ENCODE data around the gene MIEF1.

The MIEF1 gene

DNA sequence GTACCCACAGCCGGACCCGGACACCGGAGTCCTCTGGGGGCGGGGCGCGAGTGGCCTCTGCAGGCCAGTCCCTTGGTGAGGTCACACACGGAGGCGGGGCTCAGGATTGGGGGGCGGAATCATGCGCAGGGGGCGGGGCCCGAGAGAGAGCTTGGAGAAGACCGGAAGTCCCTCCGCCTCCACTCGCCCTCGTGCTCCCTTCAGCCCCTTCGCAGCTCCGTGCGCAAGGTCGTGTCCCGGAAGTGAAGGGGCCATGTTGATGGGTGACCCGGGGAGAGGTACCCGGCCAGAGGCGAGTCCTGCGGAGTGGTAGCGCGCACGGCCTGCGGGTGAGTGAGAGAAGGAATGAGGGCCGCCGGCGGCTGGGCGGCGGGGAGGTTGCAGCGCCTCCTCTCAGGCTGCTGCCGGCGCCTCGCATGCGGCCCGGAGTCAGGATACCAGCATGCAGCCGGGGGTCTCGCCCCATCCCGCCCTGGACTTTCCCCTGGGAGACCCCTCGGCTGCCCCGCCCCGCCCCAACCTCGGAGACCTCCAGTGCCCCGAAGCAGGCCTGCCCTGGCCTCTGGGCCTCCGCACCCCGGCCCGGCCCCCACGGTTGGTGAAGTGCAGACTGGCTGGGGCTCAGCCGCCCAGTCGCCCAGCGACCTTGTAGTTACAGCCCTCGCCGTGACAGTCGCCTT is at the start of gene MIEF1:
Gene MIEF1 (plus strand): TSS at position 182 of the 680 bp plus-strand sequence. CDS start 9,005 bp downstream, outside the sequence.
- peak; percentile 98 to 99 for ATAC-seq

DNA sequence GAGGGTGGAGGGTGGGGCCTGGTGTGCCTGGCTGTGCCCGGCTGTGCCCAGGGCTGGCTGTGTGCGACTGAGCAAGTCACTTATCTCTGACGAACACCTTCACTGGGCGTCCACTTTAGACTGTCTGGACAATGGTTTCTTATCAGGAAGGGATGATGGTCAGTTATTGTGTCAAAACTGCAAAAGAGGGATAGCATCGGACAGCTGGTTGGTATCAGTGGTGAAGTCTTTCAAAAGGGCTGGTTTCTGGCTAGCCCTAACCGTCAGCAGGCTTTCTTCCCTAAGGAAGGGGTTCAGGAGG is 49.4 kb upstream of the MIEF1 start:
- ATAC-seq = no peak

DNA sequence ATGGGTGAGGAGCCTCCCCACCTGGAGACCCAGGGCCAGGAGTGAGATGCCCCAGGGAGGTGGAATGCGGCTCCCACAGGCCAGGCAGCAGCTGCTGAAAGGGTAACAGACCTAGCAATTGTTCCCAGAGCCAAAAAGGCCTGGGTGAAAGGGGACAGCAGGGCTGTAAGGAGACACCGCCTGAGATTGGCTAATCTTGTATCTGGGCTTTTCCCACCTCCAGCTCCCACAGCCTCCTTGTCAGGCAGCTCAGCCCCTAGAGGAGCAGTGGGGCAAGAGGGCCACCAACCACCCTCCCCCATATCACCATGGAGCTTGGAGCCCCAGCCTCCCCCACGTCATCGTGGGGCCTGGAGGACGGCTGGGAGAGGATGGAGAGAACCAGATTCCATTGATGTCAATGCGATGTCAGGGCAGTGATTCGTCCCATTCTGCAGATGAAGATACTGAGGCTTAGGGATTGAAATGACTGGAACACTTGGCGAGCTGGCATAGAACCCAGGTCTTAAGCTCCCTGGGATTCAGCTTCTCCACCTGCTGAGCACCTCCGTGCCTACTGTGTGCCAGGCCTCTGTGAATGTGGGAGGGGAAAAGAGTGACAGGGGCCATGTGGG is 48.2 kb upstream of the MIEF1 start:
- ATAC-seq = no peak

DNA sequence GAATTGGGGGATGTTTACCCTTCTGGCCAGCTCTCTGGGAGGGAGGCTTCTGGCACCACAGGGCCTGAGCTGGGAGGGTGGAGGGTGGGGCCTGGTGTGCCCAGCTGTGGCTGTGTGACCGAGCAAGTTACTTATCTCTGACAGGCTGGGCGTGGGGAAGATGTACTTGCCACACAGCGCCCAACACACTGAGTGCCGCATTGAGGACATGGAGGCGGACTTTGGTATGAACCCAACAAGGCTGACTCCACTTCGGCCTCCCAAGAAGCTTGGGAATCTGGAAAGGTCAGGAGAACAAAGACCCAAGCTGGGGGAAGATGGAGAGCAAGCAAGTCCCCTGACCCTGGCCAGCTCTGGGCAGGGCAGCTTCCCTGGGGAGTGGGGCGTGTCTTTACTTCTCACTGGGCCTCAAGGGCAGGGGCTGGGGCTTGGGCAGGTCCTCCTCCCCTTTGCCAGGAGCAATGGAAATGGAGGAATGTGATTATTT is 47.7 kb upstream of the MIEF1 start:
- no peak for ATAC-seq

DNA sequence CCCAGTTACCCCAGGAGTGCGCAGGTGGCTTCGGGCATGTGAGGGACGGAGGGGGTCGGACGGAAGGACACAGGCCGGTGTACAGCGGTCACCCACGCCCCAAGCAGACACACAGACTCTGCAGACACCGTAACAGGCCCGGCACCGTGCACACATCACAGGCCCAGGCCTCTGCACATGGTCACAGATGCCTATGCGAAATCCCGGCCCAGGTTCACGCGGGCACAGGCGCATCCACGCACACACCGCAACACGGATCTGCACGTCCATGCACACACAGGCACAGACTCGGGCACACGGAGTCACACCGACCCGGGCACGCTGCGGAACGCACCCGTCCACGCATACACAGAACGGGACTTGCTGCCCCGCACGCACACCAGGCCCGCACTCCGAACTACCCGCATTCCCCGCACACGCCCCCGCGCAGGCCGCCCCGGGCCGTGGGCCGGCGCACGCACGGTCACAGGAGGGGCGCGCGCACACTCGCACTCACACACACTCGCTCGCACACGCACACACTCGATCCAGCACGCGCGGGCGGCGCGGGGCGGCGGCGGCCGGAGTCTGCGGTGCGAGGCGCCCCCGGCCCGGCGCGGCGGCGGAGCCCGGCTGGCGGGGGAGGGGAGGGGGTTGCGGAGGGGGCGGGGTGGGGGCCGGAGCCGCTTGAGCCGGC is 45.4 kb upstream of the MIEF1 start, which contains the start of gene MGAT3:
Gene MGAT3 (plus strand): TSS at position 491 of the 676 bp plus-strand sequence. CDS start 30,336 bp downstream, outside the sequence.
- no peak for ATAC-seq

DNA sequence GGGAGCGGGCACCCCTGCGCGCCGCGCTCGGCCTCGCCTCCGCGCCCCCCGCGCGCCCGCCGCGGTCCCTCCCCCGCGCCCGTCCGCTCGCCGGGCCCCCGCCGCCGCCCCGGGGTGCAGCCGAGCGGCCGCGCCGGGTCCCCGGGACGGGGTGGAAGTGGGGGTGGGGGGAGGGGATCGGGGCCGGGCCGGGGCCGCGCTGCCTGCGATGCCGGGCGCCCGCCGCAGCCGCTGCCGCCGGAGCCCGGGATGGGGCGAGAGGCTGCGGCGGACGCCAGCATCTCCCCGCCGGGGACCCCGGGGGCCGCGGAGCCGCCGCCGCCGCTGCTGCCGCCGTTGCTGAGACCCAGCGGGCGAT is 44.9 kb upstream of the MIEF1 start:
- no peak for ATAC-seq

DNA sequence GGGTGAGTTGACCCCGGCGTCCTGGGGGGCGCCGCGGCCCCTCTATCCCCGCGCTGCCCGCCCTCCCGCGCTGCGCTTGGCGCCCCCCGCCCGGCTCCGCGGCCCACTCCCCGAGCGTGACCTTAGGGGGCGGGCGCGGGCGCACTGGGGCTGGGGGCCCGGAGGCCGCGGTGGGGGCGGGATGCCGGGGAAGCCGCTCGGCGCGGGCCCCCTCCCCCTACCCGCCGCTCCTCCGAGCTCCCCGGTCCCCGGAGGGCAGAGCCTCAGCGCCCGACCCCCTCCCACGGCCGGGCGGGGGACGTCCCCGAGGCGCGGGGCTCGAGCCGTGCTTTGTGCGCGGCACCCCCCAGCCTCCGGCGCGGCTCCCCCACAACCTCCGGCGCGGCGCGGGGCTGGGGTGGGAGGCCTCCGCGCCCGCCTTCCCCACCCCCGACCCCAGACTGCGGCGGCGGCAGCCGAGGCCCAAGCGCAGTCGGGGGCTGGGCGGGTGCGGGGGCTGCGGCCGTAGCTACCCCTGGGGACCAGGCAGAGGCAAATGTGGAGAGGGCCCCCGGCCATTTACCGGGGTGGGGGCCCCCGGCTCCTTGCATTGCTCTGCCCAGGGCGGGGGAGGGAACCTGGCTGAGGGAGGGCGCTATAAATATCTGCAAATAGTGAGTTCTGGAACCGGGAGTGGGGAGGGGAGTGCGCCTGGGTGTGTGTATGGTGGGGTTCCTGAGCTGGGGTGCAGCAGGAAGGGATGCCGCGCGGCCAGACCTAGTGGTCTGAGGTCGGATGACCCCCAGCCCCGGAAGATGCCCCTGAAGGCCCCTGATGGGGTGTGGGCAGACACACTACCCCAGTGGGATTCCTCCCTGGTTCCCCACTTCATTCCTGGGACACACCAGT is 44.3 kb upstream of the MIEF1 start:
- no peak for ATAC-seq

DNA sequence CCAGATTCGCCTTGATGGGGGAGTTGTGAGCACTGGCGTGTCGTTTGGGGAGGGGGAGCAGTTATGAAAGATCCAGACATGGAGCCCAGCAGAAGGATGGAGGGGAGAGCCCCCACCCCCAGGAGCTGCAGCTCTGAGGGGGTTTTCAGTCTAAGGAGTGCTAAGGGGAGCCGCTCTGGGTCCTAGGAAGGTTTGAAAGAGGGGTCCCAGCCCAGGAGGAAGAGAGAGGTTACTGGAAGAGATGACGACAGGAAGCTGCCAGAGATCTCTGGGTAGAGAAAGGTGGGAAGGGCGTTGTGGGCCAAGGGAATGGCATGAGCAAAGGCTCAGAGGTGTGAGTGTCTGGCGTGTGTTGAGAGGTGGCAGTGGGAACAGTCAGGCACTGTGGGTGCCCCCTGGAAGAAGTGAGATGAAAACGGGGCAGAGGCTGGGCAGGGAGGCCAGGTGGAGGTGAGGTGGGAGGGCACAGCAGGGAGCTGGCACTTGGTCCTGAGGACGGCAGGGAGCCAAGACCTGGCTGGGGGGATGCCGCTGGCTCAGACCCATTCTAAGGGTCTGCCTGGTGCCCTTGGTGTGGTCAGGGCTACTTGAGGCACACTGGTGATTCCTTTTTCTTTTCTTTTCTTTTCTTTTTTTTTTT is 43.5 kb upstream of the MIEF1 start:
- ATAC-seq = no peak

DNA sequence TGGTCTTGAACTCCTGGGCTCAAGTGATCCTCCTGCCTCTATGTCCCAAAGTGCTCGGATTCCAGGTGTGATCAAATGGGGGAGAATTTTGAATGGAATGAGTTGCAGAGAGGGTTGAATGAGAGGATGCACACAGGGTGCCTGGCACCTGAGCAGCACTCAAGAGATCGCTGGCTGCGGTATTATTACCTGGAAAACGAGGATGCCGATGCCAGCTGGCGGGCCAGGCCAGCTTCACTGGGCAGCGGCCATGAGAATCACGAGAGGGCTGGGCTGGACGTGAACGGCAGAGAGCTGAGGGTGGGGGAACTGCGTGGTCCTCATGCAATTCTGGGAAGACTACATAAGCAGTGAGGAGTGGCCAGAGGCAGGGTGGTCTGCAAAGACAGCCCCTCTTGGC is 42.4 kb upstream of the MIEF1 start:
- ATAC-seq = no peak

DNA sequence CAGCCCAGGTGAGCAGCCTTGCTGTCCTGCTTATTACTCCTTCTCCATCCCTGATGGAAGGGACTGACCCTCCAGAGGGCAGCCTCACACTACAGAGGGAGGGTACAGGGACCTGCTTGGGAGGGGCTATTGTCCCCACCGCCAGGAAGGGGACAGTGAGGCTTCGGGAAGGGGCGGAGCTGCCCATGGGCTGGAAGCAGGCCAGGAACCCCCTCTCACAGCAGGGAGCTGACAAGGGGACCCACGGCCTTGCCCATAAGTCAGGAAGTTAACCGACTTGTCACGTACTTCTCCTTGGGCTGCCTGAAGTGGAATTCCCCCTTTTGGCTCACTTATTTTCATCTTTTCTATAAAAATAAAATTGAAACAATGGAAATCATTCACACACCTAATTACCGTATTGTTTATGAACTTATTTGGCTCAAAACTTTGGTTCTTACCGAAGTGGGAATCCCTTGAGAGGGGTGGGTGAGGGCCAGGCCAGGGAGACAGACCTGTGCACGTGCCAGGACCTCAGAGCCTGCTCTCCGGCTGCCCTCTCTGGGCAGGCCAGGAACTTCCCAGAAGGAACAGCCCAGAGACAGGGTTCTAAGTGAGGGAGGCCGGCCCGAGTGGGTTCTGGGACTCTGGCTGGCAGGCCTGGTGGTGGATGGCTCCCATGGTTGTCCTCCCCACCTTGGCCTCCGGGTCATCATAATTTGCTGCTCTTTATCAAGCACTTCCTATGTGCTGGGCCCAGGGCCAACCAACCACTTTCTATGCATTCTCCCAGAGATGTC is 39.5 kb upstream of the MIEF1 start:
- no peak for ATAC-seq

DNA sequence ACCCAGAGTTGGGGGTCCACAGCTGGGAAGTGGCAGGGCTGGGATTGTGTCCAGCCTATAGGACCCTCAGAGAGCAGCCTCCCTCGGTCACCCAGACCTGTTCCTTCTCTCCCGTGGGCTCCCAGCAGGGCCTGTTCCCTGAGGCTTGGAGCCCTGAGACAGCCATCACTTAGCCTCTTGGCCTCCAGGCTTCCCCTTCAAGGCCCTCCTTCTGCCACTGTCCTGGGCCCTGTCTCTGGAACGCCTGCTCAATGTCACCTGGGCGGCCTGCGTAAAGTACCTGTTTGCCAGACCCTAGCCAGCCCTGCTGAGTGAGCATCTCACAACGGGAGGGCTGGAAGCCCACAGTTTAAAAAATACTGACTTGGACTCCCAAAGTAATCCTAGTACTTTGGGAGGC is 38.8 kb upstream of the MIEF1 start:
- no peak for ATAC-seq

DNA sequence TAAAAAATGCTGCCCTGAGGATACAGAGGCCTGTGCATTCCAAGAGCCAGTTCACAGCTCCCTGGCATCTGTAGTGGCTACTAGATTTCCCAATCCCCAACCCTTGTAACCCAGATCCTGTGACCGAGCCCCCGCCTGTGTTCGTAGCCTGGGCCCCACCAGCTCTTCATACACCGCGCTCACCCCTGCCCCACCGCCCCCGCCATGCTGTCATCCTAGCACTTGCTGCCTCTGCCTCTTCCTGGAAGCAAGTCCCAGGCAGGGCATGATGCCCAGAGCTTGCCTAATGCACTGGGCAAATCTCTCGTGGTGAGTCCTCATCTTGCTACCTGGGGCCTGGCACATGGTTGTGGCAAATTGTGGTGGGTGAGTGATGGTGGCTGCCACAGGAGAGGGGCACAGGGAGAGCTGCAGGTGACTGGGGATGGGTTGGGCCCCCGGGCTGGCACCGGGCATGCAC is 38.1 kb upstream of the MIEF1 start:
- no peak for ATAC-seq

DNA sequence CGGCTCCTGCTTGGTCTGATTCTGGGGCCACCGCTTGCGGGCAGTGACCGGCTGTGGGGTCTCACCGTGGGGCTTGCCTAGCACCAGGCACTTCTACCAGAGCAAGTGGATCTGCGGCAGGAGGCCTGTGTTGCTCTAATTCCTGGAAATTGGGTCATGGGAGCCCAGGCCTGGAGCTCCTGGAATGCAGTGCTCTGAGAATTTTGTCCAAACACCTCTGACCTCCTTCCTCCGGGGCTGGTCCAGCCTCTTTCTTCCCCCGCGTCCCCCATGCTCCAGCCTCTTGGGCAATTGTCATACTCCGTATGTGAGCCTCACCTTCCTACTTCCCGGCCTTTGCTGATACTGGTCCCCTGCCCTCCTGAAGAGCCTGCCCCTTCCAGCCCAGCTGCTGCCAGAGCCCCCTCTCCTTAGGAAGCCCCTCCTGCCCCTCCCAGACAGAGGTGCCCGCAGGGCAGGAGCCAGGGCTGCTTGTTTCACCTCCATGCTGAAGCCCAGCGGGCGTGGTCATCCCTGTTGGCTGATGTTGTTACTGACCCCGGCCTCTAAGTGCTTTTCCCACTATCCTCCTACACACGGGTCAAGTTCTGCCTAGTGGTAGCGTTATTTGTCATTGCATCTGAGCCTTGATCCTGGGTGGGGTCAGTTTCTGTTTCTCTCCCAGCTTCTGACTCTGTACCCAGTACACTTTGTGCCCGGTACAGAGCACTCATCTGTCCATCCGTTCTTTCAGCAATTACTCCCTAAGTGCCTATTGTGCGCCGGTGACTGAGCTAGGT is 35.7 kb upstream of the MIEF1 start:
- ATAC-seq = no peak

DNA sequence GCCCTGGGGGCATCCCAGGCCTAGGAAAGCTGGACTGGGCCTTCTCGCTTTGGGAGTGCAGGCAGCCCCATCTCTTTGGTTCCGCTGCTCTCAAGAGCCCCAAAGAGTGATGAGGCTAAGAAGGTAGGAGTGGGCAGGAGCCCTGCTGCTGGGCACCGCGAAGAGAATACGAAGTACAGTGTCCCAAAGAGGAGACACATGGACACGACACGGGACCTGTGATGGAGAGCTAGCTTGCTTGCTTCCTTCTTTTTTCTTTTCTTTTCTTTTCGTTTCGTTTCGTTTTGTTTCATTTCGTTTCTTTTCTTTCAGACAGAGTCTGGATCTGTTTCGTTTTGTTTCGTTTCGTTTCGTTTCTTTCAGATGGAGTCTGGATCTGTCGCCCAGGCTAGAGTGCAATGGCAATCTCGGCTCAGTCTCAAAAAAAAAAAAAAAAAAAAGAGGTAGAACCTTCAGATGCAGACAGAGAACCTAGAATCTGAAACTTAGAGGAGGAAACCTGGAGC is 34.6 kb upstream of the MIEF1 start:
- no peak for ATAC-seq

DNA sequence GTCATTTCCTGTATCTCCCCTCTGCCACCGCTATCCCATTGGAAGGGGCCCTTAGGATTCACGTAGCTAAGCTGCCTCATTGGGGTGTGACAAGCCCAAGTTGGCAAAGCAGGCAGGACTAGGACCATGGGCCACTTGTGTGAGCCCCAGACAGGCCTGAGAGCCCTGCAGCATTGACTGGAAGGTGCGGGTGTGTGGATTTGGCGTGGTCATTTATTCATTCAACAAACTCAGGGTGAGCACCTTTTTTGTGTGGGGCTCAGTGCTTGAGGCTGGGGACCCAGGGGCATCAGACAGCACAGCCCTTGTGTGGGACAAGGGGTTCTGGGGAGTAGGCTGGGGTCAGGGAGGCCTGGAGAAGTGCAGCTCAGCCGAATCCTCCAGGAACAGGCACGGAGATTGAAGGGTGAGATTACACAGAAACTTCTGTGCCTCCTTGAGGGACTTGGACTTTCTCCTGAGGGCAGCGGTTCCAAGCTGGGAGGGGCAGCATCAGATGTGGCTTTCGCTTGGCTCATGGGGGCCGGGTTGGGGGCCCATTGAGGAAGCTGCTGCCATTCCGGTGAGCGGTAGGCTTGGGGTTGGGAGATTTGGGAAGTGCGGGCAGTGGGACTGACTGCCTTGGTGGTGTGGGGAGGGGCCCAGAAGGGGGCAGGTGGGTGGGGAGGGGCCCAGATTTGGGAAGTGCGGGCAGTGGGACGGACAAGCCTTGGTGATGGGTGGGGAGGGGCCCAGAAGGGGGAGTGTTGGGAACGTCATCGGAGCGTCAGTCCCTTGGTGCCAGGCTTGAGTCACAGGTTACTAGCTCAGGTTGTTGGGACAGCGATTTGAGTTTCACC is 33.4 kb upstream of the MIEF1 start:
- ATAC-seq = no peak

DNA sequence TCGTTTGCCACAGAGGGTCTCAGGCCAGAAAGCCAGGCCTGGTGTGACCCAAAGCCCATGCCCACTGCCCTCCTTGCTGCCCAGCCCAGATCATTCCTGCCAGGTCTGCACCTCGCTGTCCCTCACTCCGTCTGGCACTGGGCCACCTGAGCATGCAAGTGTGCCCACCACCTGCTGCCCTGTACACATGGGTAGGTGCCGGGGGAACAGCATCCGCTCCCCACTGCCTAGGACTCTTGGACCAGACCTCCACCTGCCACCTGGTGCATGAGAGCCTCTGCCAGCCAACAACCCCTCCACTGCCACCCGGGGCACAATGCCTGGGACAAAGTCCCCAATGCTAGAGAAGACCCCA is 32.8 kb upstream of the MIEF1 start:
- no peak for ATAC-seq

DNA sequence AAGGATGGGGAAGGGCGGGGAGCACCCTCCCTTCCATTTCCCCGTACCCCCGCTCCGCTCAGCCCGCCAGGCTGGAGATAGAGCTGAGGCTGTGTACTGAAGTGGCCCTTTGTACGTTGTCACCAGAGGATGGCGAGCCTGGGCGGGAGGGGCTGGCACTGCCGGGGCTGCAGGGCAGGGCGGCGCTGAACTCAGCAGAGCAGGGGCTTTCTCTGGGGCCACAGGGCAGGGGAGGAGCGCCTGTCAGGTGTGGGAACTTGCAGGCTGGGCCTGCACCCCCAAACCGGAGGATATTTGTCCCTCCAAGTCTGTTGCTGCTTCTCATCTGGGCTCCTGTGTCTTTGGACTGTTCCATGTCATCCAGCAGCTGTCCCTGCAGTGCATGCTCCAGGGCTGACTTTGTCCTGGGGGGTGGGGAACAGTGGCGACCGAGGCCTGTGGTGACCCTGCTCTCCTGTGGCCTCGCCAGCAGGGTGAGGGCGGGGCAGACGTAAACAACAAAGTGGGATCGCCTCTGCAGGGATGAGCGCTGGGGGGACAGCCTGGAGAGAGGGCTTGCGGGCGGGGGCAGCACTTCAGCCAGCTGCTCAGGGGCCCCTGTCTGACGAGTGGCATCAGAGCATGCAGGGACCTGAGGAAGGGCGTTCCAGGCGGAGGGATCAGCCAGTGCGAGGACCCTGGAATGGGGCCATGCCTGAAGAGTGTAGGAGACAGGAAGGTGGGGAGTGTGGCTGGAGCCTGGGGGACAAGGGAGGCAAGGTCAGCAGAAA is 32.2 kb upstream of the MIEF1 start:
- no peak for ATAC-seq

DNA sequence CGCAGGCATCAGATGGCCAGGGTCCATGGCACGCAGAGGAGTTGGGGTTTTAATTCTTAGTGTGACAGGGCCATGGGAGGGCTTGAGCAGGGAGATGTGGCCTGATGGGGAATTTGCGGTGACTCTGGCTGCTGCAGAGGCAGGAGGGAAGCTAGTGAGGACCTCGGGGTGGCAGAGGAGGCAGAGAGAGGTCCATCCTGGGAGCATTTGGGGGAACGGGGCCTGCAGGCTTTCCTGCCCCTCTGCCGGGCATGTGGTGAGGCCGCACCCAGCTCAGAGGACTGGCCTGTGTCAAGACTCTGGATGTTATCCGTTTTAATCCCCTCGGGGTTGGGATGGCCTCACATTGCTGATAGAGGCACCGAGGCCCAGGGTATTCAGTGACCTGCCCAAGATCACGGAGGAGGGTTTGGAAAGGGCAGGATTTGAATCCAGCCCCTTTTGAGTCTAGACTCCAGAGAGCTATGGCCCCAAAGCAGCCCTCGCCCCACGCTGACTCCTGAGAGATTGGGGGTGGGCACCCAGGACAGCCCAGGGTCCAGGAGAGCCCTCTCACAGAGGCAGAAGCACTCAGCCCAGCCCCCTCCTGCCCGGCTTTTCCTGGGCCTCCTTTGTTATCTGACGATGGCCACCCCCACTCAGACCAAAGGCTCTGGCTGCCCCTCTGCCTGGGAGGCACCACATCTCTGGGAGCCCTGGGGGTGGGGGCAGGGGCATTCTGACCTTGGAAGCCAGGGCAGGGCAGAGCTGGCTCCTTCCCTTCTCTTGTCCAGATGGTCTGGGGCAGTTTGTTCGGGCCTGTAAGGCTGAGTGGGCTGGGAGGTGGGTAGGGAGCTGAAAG is 31.4 kb upstream of the MIEF1 start:
- no peak for ATAC-seq

Measured in activated CD4-positive, CD25-positive, alpha-beta regulatory T cell treated with anti-CD3 and anti-CD28 coated beads, Interleukin-2, amount 50 U/mL, for 24 hours (primary cell).